Naive thymus-derived CD4-positive, alpha-beta T cell (primary cell): ENCODE measurements around the gene BMP6. TPM values are rescaled to one million over a fixed set of nuclear protein-coding genes. Genes with fewer than 3 reads are reported as not detected.

Experiments
- ATAC-seq: fragments of 150-1000 bp; cut with Tn5 transposase; 2 replicates; pipeline ENCODE4 v1.10.0; 2021; ENCODE audit warnings: mild to moderate bottlenecking, moderate library complexity
- CTCF ChIA-PET: fragments of 350-600 bp; sonication (Branson Sonifier 250); formaldehyde crosslinking; loops from one replicate; lab custom pipeline; 2021; ENCODE audit warnings: antibody characterized with exemption; lab: Charles Lee
- POLR2A ChIA-PET: fragments of 350-600 bp; sonication (Branson Sonifier 250); formaldehyde crosslinking; loops from one replicate; lab custom pipeline; 2021; ENCODE audit warnings: antibody characterized with exemption, inconsistent platforms; lab: Charles Lee
- DNase-seq, 9 donors: peaks; one replicate each; pipeline versions ENCODE4 v3.0.0 to v3.0.0-alpha.2; 2020 to 2022; ENCODE audit warnings: mixed read lengths in 1 of 9
- H3K27ac ChIP-seq: one replicate; pipeline ENCODE4 v1.7.0; 2013; ENCODE audit warnings: mild to moderate bottlenecking, low read depth, low read length, moderate library complexity
- H3K27me3 ChIP-seq, 2 donors: one replicate each; pipeline ENCODE4 v1.7.0; 2013; ENCODE audit warnings: low read length in 2 of 2, mild to moderate bottlenecking in 2 of 2, moderate library complexity in 2 of 2; ENCODE audit not compliant: control insufficient read depth in 2 of 2, insufficient read depth in 2 of 2
- H3K36me3 ChIP-seq, 3 experiments: 1 replicate in 2 of 3; 2 replicates in 1 of 3; pipeline ENCODE4 v1.7.0; 2013; ENCODE audit warnings: low read length in 3 of 3, mild to moderate bottlenecking in 3 of 3, moderate library complexity in 1 of 3; ENCODE audit not compliant: insufficient read depth in 3 of 3, control insufficient read depth in 2 of 3
- H3K4me1 ChIP-seq, 2 donors: one replicate each; pipeline ENCODE4 v1.7.0; 2013; ENCODE audit warnings: low read length in 2 of 2, mild to moderate bottlenecking in 2 of 2, moderate library complexity in 1 of 2; ENCODE audit not compliant: control insufficient read depth in 2 of 2, insufficient read depth in 2 of 2
- H3K4me3 ChIP-seq: 2 replicates; pipeline ENCODE4 v1.7.0; 2013; ENCODE audit warnings: mild to moderate bottlenecking, low read length
- H3K9me3 ChIP-seq, 3 experiments: 1 replicate in 2 of 3; 2 replicates in 1 of 3; pipeline ENCODE4 v1.7.0; 2013; ENCODE audit warnings: low read length in 3 of 3; ENCODE audit not compliant: control insufficient read depth in 2 of 3
- H3K27ac Mint-ChIP-seq, 9 donors: one replicate each; pipeline ENCODE4 v1.8.0; 2020 to 2022; ENCODE audit warnings: mixed read lengths in 9 of 9, mild to moderate bottlenecking in 8 of 9, moderate library complexity in 5 of 9, inconsistent platforms in 2 of 9
- H3K27me3 Mint-ChIP-seq, 5 donors: one replicate each; pipeline ENCODE4 v1.8.0; 2021 to 2022; ENCODE audit warnings: mixed read lengths in 5 of 5, mild to moderate bottlenecking in 1 of 5
- H3K36me3 Mint-ChIP-seq, 5 donors: one replicate each; pipeline ENCODE4 v1.8.0; 2020 to 2022; ENCODE audit warnings: mixed read lengths in 5 of 5, mild to moderate bottlenecking in 3 of 5, inconsistent platforms in 1 of 5
- H3K4me1 Mint-ChIP-seq, 7 donors: one replicate each; pipeline ENCODE4 v1.8.0; 2020 to 2022; ENCODE audit warnings: mixed read lengths in 7 of 7, mild to moderate bottlenecking in 3 of 7, inconsistent platforms in 1 of 7
- H3K4me3 Mint-ChIP-seq, 10 donors: one replicate each; pipeline ENCODE4 v1.8.0; 2020 to 2022; ENCODE audit warnings: mild to moderate bottlenecking in 10 of 10, mixed read lengths in 10 of 10, moderate library complexity in 6 of 10, inconsistent platforms in 2 of 10
- H3K9me3 Mint-ChIP-seq, 11 donors: one replicate each; pipeline ENCODE4 v1.8.0; 2020 to 2022; ENCODE audit warnings: mixed read lengths in 11 of 11, mild to moderate bottlenecking in 4 of 11, inconsistent platforms in 1 of 11, moderate library complexity in 1 of 11
- intact Hi-C, 2 donors: fragments of 100-400 bp; cut with micrococcal nuclease; formaldehyde crosslinking; loops; one replicate each; pipeline ENCODE4 v1.15.1; 2023
- polyA plus RNA-seq, 2 donors: library from polyadenylated mRNA; unstranded; fragments of 300-500 nt; fragmentation: Illumina TruSeq; gene quantifications; one replicate each; pipeline ENCODE4 v1.2.3, GENCODE V29; 2021
- total RNA-seq, 6 experiments: library from RNA in 5 of 6; stranded (reverse) in 5 of 6; gene quantifications; 1 replicate in 5 of 6; 2 replicates in 1 of 6; pipeline ENCODE4 v1.2.3 and lab custom pipeline; 2021 to 2026

BMP6 gene
- total and polyA plus RNA-seq, 7 experiments from 2014 or later: 0.07 to 0.56 (median 0.37) TPM; not detected in 4

DNA sequence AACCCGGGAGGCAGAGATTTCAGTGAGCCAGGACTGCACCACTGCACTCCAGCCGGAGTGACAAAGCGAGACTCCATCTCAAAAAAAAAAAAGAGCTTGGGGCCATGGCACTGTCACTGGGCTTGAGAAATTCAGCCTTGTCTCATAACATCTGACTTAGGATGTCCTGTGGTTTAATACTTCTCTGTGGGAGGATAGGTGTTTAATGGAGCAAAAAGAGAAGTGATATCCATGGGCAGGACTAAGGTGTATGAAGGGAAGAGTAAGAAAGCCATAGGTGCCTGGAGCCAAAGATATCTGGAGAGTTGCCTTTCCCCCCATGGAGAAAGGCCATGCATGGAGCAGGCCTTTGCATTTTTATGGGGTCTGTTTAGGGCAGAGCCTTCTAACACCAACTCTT is 11.2 kb downstream of the BMP6 start:
- CTCF ChIA-PET: interaction anchor here (1.3 kb wide), 1 partner anchor 14 kb away, joined by 3 read pairs; no protein-coding TSS in a partner anchor

DNA sequence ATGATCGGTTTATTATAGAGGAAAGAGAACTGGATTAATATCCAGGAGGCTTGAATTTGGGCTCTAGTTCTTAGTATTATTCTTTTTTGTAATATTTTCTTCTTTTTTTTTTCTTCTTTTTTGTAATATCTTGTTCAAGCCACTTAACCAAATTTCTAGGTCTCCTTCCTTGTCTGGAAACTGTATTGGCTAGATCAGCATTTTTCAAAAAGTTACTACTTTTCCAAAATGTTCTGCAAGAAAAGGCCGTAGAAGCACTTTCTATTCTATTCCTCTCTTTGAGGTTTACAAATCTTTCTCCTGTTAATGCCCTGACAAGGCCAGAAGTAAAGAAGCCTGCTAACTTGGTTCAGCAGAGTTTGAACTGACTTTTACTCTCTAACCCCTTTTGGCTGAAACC is 12.0 kb downstream of the BMP6 start:
- no peaks in the 10 kb centered on the region for H3K4me1 ChIP-seq
- H3K4me1 Mint-ChIP-seq: no peaks in the 10 kb centered on the region
- no peaks in the 10 kb centered on the region for H3K9me3 Mint-ChIP-seq
- H3K27ac Mint-ChIP-seq: no peak overlapping the region
- intact Hi-C loops: no loop called here
- no peak for DNase-seq
- no peaks in the 10 kb centered on the region for H3K36me3 ChIP-seq
- no peak overlapping the region for H3K4me3 ChIP-seq
- H3K9me3 ChIP-seq: no peaks in the 10 kb centered on the region
- ChIA-PET POLR2A (no interaction called here), CTCF (no interaction called here)
- no peak overlapping the region for H3K27ac ChIP-seq
- H3K27me3 Mint-ChIP-seq: peaks cover 48 to 78% (median 74%) of the 10 kb centered on the region in 5 donors
- ATAC-seq: no peak
- no peaks in the 10 kb centered on the region for H3K36me3 Mint-ChIP-seq
- no peaks in the 10 kb centered on the region for H3K27me3 ChIP-seq
- H3K4me3 Mint-ChIP-seq: no peak overlapping the region

More for the DNA sequence above, 11.2 kb downstream of the BMP6 start:
- DNase-seq: no peak
- Mint-ChIP-seq H3K4me1 (no peaks in the 10 kb centered on the region), H3K36me3 (no peaks in the 10 kb centered on the region), H3K9me3 (no peaks in the 10 kb centered on the region), H3K4me3 (no peak overlapping the region), H3K27ac (no peak overlapping the region), H3K27me3 (peaks cover 52 to 83% (median 73%) of the 10 kb centered on the region in 5 donors)
- H3K4me1 ChIP-seq: no peaks in the 10 kb centered on the region
- peaks cover 0 to 3% of the 10 kb centered on the region in 2 donors for H3K27me3 ChIP-seq
- no peak overlapping the region for H3K4me3 ChIP-seq
- no peak for ATAC-seq
- POLR2A ChIA-PET: no interaction called here
- H3K9me3 ChIP-seq: no peaks in the 10 kb centered on the region
- H3K36me3 ChIP-seq: no peaks in the 10 kb centered on the region
- H3K27ac ChIP-seq: no peak overlapping the region
- intact Hi-C loops: no loop called here

DNA sequence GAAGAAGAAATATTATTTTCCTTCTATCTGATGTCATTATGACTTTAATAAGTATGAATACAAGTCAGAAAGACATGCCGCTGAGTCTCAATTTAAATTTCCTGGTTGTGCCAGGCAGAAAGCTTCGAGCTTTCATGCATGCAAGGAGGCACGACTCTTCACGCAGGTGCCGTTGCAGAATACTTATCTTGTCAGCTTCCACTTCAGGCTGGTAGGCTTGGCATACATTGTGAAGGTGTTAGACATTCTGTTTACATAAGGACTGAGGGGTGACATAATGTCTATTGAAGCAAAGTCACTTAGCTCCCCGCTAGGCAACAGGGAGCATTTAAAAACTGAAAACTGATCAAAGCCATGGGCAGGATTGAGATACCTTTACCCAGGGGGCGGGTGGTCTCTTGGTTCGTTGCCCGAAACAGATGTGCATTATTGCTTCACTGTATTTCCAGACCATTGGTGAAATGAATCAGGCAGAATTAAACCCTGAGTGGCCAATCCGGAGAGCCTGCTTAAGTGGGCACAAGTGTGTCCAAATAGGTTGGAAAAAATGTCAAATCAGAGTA is 16.4 kb downstream of the BMP6 start:
- no peaks in the 10 kb centered on the region for H3K4me1 ChIP-seq
- Mint-ChIP-seq H3K4me1 (no peaks in the 10 kb centered on the region), H3K9me3 (no peaks in the 10 kb centered on the region), H3K4me3 (no peak overlapping the region), H3K27ac (no peak overlapping the region), H3K36me3 (no peaks in the 10 kb centered on the region), H3K27me3 (peaks cover 32 to 53% (median 42%) of the 10 kb centered on the region in 5 donors)
- no peak overlapping the region for H3K27ac ChIP-seq
- DNase-seq (no peak), ATAC-seq (no peak)
- H3K36me3 ChIP-seq: no peaks in the 10 kb centered on the region
- H3K27me3 ChIP-seq: no peaks in the 10 kb centered on the region
- CTCF ChIA-PET: no interaction called here
- intact Hi-C loops: no loop called here
- H3K4me3 ChIP-seq: no peak overlapping the region
- no peaks in the 10 kb centered on the region for H3K9me3 ChIP-seq
- POLR2A ChIA-PET: no interaction called here

DNA sequence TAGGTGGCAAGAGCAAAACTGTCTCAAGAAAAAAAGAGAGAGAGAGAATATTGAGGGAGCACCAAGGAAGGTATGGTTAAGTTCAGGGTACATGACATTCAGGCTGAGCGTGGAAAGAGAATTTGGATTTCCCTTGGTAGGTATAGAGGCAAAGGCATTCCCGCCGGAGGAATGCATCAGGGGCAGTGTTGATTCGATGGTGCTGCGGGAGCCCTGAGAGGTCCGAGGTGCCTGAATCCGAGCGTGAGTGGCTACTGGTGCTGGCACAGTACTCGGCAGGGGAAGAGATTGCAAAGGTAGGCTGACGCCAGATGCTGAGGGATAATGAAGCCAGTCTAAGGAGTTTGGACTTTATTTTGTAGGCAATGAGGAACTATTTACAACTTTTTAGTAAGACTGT is 20.0 kb downstream of the BMP6 start:
- H3K27me3 Mint-ChIP-seq: peaks cover 16 to 37% (median 16%) of the 10 kb centered on the region in 5 donors
- Histone ChIP-seq H3K27ac (no peak overlapping the region), H3K4me1 (no peaks in the 10 kb centered on the region), H3K9me3 (no peaks in the 10 kb centered on the region), H3K36me3 (no peaks in the 10 kb centered on the region), H3K4me3 (no peak overlapping the region), H3K27me3 (no peaks in the 10 kb centered on the region)
- CTCF ChIA-PET: no interaction called here
- POLR2A ChIA-PET: no interaction called here
- no peak for ATAC-seq
- H3K27ac Mint-ChIP-seq: no peak overlapping the region
- no peaks in the 10 kb centered on the region for H3K9me3 Mint-ChIP-seq
- H3K4me3 Mint-ChIP-seq: no peak overlapping the region
- H3K36me3 Mint-ChIP-seq: no peaks in the 10 kb centered on the region
- intact Hi-C loops: no loop called here
- DNase-seq: no peak
- no peaks in the 10 kb centered on the region for H3K4me1 Mint-ChIP-seq

DNA sequence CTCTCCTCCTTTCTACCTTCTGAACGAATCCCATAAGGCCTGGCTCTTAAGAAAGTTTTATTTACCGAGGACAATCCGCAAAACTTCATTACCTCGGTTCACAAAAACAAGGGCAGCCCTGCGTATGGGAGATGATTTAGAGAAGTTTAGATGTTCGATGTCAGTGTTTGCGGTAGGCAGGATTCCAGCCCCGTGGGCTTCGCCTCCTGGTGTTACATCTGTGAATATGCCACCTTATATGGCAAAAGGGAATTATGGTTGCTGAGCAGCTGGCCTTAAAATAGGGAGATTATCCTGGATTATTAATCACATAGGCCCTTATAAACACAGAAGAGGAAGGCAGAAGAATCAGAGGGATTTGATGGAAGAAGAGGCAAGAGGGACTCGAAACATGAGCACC is 21.1 kb downstream of the BMP6 start:
- Histone ChIP-seq H3K27ac (no peak overlapping the region), H3K4me1 (no peaks in the 10 kb centered on the region), H3K36me3 (no peaks in the 10 kb centered on the region), H3K9me3 (no peaks in the 10 kb centered on the region), H3K27me3 (no peaks in the 10 kb centered on the region), H3K4me3 (no peak overlapping the region)
- ChIA-PET CTCF (no interaction called here), POLR2A (no interaction called here)
- no peak for ATAC-seq
- no peak for DNase-seq
- Mint-ChIP-seq H3K4me1 (no peaks in the 10 kb centered on the region), H3K27ac (peak overlapping the region in 1 of 9 donors; percentile 59), H3K36me3 (no peaks in the 10 kb centered on the region), H3K4me3 (no peak overlapping the region), H3K27me3 (peaks cover 11 to 33% (median 15%) of the 10 kb centered on the region in 5 donors), H3K9me3 (no peaks in the 10 kb centered on the region)
- intact Hi-C loops: no loop called here

DNA sequence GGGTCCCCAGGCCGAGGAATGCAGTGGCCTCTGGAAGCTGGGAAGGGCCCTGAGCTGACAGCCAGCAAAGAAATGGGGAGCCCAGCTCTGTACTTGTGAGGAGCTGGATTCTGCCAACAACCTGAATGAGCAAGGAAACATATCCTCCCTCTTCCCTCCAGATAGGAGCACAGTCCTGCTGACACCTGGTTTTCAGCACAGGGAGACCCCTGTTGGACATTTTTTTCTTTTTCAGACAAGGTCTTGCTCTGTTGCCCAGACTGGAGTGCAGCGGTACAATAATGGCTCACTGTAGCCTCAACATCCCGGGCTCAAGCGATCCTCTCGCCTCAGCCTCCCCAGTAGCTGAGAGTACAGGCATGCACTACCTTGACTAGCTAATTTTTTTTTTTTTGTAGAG is 21.5 kb downstream of the BMP6 start:
- H3K36me3 Mint-ChIP-seq: no peaks in the 10 kb centered on the region
- H3K4me1 Mint-ChIP-seq: no peaks in the 10 kb centered on the region
- Histone ChIP-seq H3K4me1 (no peaks in the 10 kb centered on the region), H3K27me3 (no peaks in the 10 kb centered on the region), H3K4me3 (no peak overlapping the region), H3K36me3 (no peaks in the 10 kb centered on the region), H3K9me3 (no peaks in the 10 kb centered on the region), H3K27ac (no peak overlapping the region)
- H3K27me3 Mint-ChIP-seq: peaks cover 10 to 29% (median 15%) of the 10 kb centered on the region in 5 donors
- intact Hi-C loops: no loop called here
- H3K4me3 Mint-ChIP-seq: no peak overlapping the region
- ATAC-seq (no peak), DNase-seq (no peak)
- POLR2A ChIA-PET: no interaction called here
- CTCF ChIA-PET: no interaction called here
- no peak overlapping the region for H3K27ac Mint-ChIP-seq
- no peaks in the 10 kb centered on the region for H3K9me3 Mint-ChIP-seq

DNA sequence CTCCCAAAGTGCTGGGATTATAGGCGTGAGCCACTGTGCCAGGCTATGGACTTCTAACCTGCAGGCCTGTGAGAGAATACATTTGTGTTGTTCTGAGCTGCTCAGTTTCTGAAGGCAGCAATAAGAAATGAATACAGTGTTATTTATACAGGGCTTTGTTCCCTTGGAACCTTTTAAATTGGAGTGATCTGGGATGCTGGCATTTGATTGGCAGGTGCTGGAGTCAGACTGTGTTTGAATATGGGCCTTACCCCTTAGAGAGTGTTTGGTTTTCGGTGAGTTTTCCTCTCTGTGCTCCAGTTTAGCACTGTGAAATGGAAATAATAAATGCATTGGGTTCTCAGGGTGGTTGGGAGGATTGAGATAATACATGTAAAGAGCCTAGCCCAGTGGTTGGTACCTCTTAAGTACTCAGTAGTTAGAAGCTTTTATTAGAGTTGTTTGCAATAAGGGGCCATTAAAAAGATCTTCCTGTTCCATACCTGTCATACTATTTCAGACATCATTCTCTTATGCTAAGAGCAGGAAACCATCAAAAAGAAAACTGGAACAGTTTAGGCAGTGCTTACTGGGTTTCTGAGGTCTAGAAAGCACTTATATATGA is 22.1 kb downstream of the BMP6 start:
- intact Hi-C loops: no loop called here
- CTCF ChIA-PET: no interaction called here
- no peak overlapping the region for H3K27ac Mint-ChIP-seq
- no peak overlapping the region for H3K4me3 Mint-ChIP-seq
- DNase-seq: no peak
- no peaks in the 10 kb centered on the region for H3K36me3 Mint-ChIP-seq
- Histone ChIP-seq H3K36me3 (no peaks in the 10 kb centered on the region), H3K9me3 (no peaks in the 10 kb centered on the region), H3K27ac (no peak overlapping the region), H3K4me3 (no peak overlapping the region), H3K27me3 (no peaks in the 10 kb centered on the region), H3K4me1 (no peaks in the 10 kb centered on the region)
- POLR2A ChIA-PET: no interaction called here
- H3K9me3 Mint-ChIP-seq: no peaks in the 10 kb centered on the region
- no peak for ATAC-seq
- no peaks in the 10 kb centered on the region for H3K4me1 Mint-ChIP-seq
- peaks cover 10 to 29% (median 14%) of the 10 kb centered on the region in 5 donors for H3K27me3 Mint-ChIP-seq
